HepG2 (cell line): ENCODE measurements around the gene TOM1L2. TPM values are rescaled to one million over a fixed set of nuclear protein-coding genes. Genes with fewer than 3 reads are reported as not detected.
A peak's percentile ranks its signal among the peaks of the same experiment; 100 is the strongest.

Experiments
- ADNP ChIP-seq: sonication (generic); formaldehyde crosslinking; IDR thresholded peaks from 2 replicates; pipeline ENCODE4 v1.4.0; 2020; ENCODE audit warnings: missing genetic modification reagents
- CTCF ChIP-seq: sonication (generic); formaldehyde crosslinking; IDR thresholded peaks from 2 replicates; pipeline ENCODE4 v1.5.0; 2020; ENCODE audit warnings: mild to moderate bottlenecking, missing genetic modification reagents, moderate library complexity
- DRAP1 ChIP-seq: IDR thresholded peaks from 2 replicates; pipeline ENCODE4 v1.6.1; 2016; ENCODE audit warnings: missing genetic modification reagents, missing compliant biosample characterization
- IRF9 ChIP-seq: sonication (generic); formaldehyde crosslinking; IDR thresholded peaks from 2 replicates; pipeline ENCODE4 v1.8.0; 2022; ENCODE audit warnings: missing genetic modification reagents, mild to moderate bottlenecking, borderline replicate concordance
- KAT2B ChIP-seq: fragments of 150-350 bp; IDR thresholded peaks from 2 replicates; pipeline ENCODE4 v1.6.1; 2014; ENCODE audit warnings: low read depth, low read length, borderline replicate concordance
- MXD1 ChIP-seq: sonication (generic); formaldehyde crosslinking; IDR thresholded peaks from 2 replicates; pipeline ENCODE4 v1.4.0; 2020; ENCODE audit warnings: mild to moderate bottlenecking, missing genetic modification reagents
- NONO ChIP-seq, 2 experiments: fragments of 450-650 bp in 1 of 2; sonication (generic) in 1 of 2; formaldehyde crosslinking in 1 of 2; IDR thresholded peaks in 1 of 2; conservative IDR thresholded peaks in 1 of 2; 2 replicates each; pipeline versions ENCODE4 v1.6.1 to v1.8.0; 2017 to 2022; ENCODE audit warnings: mild to moderate bottlenecking in 1 of 2, missing genetic modification reagents in 1 of 2, moderate library complexity in 1 of 2
- PHF8 ChIP-seq: sonication (generic); formaldehyde crosslinking; IDR thresholded peaks from 2 replicates; pipeline ENCODE4 v1.5.0; 2020; ENCODE audit warnings: missing genetic modification reagents
- PRDM10 ChIP-seq: sonication (generic); formaldehyde crosslinking; IDR thresholded peaks from 2 replicates; pipeline ENCODE4 v1.4.0; 2020; ENCODE audit warnings: low read depth, missing genetic modification reagents
- SKIL ChIP-seq: sonication (generic); formaldehyde crosslinking; IDR thresholded peaks from 2 replicates; pipeline ENCODE4 v1.8.0; 2022; ENCODE audit warnings: missing genetic modification reagents, mild to moderate bottlenecking, moderate library complexity, borderline replicate concordance
- ZNF207 ChIP-seq: fragments of 450-650 bp; IDR thresholded peaks from 2 replicates; pipeline ENCODE4 v1.6.1; 2016; ENCODE audit warnings: antibody characterized with exemption, borderline replicate concordance
- ZNF276 ChIP-seq: sonication (generic); formaldehyde crosslinking; IDR thresholded peaks from 2 replicates; pipeline ENCODE4 v1.4.0; 2020; ENCODE audit warnings: mild to moderate bottlenecking, low read depth, missing genetic modification reagents
- ZNF580 ChIP-seq: IDR thresholded peaks from 2 replicates; pipeline ENCODE4 v1.6.1; 2016; ENCODE audit warnings: low read depth, borderline replicate concordance
- ZNF652 ChIP-seq: IDR thresholded peaks from 2 replicates; pipeline ENCODE4 v1.6.1; 2016; ENCODE audit warnings: low read depth, borderline replicate concordance
- ZNF879 ChIP-seq: sonication (generic); formaldehyde crosslinking; IDR thresholded peaks from 2 replicates; pipeline ENCODE4 v1.8.1; 2023; ENCODE audit warnings: missing genetic modification reagents
- ZSCAN21 ChIP-seq: sonication (generic); formaldehyde crosslinking; IDR thresholded peaks from 2 replicates; pipeline ENCODE4 v1.8.0; 2022; ENCODE audit warnings: mild to moderate bottlenecking, missing genetic modification reagents, moderate library complexity, borderline replicate concordance
- polyA plus RNA-seq, 8 experiments: library from polyadenylated mRNA; depleted of rRNA in 3 of 8; stranded (reverse) in 7 of 8; unstranded in 1 of 8; fragments of >200 nt; fragmentation: Illumina TruSeq in 4 of 8; extraction: Trizol in 4 of 8; gene quantifications; 2 replicates each; pipeline versions ENCODE4 v1.2.1 to v1.2.3, GENCODE V29; 2011 to 2016; ENCODE audit warnings: low read depth in 4 of 8, missing spikeins in 1 of 8, mixed read lengths in 1 of 8; ENCODE audit not compliant: insufficient read depth in 1 of 8
- total RNA-seq, 5 experiments: library from RNA; depleted of rRNA; stranded (reverse); fragments of >200 nt; fragmentation: Illumina TruSeq; extraction: Trizol; gene quantifications; 2 replicates each; pipeline ENCODE4 v1.2.3, GENCODE V29; 2016; ENCODE audit warnings: low read depth in 1 of 5

TOM1L2 gene
- total and polyA plus RNA-seq, 2 of the 13 experiments (the other 11 are each of a cell fraction or from before 2014, with no cell fraction given) = 4.7 to 7.4 TPM

- TF ChIP-seq ZNF652 (CRISPR knock-in tag) (no peak; the same call in 1 of the 2 replicates), CTCF (CRISPR knock-in tag) (no peak), NONO (IDR thresholded peaks at IDR 0.05) (no peak), NONO (CRISPR knock-in tag; conservative IDR thresholded peaks at IDR 0.05) (no peak; the same call in 1 of the 2 replicates), SKIL (CRISPR knock-in tag) (no peak), KAT2B (no peak), ZSCAN21 (CRISPR knock-in tag) (no peak), ZNF207 (no peak), ZNF276 (CRISPR knock-in tag) (no peak), ZNF580 (no peak), PHF8 (CRISPR knock-in tag) (peak; percentile 10; the same call in 1 of the 2 replicates), DRAP1 (CRISPR knock-in tag) (no peak), IRF9 (CRISPR knock-in tag) (no peak), ZNF879 (CRISPR knock-in tag) (no peak), PRDM10 (no peak), MXD1 (CRISPR knock-in tag) (no peak), ADNP (CRISPR knock-in tag) (no peak)
Measured at GRCh38 chr17:17824119-17824782, 147.9 kb downstream of the TOM1L2 start (continued).
